GM19351 (cell line): Measurements from ENCODE around the gene SOHLH1.

Experiments used
- ATAC-seq: cut with Tn5 transposase; IDR thresholded peaks from one replicate; pipeline ENCODE4 v1.9.1; 2021; ENCODE audit warnings: mild to moderate bottlenecking, moderate library complexity; ENCODE audit not compliant: unreplicated experiment

The SOHLH1 gene

DNA sequence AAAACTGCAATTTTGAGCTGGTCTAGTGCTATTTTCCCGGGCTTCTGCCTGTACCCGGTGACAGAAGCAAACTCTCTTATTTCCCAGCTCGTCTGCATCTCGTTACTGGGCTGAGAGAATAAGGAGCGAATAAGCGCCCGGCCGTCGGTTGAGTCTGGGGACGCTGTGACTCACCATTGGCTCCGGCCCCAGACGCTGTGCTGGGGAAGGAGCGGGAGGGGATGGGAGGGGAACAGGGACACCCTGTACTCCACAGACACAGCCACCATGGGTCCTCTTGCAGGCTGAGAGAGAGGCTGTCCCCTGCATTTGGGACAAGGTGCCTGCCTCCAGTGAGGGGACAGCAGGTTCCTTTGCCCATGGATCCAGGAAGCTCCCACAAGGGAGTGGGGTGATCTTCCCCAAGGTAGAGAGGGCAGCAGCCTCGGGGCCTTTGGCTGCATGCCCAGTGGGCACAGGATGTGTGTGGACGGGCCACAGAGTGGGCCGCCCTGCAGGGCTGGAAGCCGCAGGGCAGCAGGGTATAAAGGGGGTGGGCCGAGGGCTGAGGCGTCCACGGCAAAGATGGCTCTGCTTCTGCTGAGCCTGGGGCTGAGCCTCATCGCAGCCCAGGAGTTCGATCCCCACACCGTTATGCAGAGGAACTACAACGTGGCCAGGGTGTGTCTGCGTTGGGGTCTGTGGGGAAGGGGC lies 36.4 kb downstream of the SOHLH1 start, which contains the start of gene LCN9:
Gene LCN9, plus strand, starts transcription at position 552 of the 693 bp plus-strand sequence. Its CDS starts 13 bp downstream, at position 565.
- no peak for ATAC-seq

DNA sequence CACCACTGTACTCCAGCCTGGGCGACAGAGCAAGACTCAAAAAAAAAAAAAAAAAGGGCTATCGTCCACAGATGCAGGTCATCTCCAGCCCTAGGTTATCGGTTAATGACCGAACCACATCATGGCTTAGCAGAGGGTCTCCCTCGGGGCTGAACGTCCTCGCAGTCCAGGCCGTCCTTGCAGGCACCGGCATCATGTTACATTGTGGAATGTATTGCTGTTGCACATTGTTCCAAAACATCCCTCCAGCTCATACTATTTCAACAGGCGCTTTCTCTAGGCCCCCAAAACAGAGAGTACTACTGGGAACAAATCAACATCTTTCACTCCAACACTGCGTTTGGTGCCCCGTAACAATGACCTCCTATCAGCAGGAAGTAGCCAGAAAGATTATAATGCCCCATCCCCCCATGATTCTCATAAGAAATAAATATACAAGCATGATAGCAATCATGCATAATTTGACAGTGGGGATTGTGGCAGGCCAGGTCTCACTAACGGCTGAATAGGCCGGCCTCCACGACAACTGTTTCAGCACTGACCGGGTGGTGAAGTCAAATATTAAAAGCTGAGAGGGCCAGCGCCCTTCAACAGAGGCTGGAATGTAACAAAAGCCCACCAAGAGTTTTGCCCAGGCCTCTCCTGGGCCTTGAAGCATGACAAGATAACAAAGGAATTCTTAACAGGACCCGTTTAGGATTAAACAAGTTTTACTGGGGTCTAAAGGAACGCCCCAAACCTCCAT lies 37.3 kb downstream of the SOHLH1 start:
- ATAC-seq, result no peak

DNA sequence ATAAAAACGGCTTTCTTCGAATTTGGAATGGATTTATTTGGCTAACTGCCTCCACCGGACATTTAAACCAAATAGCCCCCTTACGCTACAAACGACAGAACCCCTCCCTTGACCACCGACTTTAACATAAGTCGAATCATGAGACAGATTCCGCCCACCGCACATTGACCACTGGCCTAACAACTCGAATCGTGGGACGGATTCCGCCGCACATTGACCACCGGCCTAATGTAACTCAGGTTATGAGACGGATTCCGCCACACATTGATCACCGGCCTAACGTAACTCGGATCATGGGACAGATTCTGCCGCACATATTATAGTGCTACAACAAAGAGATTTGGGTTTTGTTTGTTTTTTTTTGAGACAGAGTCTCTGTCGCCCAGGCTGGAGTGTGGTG lies 38.9 kb downstream of the SOHLH1 start:
- no peak for ATAC-seq

DNA sequence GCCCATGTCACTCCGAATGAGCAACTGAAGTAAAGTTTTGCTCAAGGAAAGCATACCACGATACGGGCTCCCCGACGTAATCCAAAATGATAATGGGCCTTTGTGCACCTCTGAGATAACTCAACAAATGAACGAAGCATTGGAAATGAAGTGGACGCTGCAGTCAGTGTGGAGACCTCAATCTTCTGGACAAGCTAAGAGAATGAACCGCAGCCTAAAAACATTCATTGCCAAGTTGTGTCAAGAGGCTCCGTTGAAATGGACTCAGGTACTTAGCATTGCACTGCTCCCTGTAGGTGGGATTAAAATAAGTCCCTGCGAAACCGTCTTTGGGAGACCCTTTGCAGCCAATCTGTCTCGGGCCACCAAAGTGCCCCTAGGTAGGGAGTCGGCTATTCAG lies 40.0 kb downstream of the SOHLH1 start:
- ATAC-seq, result no peak

DNA sequence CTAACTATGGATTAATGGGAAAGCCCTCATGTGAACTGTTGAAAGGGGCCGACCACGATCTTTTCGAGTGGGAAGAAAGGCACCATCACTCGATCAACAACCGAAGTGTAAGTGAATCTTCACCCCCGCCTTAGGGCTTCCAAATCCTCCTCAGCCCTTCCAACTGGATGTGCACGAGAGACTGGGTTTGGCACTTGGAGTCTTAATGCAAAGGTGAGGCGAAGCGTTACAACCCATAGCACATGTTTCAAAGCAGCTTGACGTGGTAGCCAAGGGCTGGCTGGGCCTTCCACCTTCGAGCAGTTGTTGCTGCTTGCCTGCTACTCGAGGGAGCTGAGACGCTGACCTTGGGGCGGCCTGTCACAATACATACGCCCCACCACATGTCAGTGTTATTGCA lies 41.9 kb downstream of the SOHLH1 start:
- no peak for ATAC-seq

DNA sequence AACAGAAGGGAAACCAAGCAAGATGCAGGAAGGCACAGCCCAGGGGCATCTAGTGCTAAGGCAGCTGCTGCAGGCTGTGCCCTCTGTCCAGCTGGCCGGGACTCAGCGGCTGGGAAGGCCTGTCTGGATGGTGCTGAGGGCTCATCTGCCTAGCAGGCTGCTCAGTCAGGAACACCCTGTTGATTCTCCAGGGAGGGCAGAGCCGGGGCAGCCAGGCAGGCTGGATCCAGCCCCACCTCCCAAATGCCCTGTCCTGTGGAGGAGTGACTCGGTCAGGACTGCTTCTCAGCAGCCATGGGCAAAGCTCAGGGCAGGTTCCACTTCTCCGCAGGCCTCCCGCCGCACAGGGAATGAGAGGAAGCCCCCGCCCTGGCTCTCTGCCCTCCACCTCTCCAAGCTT lies 44.0 kb downstream of the SOHLH1 start:
- ATAC-seq, result no peak

DNA sequence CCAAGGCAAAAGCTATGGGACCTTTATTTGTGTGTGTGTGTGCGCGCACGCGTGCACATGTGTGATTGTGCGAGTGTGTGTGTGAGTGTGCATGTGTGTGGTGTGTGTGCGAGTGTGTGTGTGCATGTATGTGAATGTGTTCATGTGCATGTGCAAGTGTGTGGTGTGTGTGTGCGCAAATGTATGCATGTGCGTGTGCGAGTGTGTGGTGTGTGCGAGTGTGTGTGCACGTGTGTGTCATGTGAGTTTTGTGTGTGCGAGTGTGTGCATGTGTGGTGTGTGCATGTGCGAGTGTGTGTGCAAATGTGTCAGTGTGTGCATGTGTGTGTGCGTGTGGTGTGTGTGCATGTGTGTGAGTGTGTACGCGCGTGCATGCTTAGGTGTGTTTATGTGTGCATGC lies 48.9 kb downstream of the SOHLH1 start:
- no peak for ATAC-seq

DNA sequence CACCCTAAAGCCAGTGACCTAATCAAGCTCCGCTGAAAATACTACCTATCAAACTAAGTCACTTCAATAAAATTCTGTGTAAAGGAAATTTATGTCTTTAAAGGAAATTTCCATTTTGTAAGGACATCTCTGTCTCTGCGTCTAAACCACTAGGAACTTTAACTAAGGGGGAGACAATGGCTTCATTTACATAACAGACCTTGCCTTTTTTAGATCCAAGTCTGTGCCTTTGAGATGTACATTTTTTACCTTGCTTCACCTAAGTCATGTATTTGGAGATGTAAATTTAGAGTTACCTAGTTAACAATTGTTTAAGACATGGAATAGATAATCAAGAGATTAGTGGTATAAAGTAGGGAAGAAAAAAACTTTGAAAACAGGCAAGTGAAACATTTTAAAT lies 49.8 kb downstream of the SOHLH1 start:
- ATAC-seq, result no peak

DNA sequence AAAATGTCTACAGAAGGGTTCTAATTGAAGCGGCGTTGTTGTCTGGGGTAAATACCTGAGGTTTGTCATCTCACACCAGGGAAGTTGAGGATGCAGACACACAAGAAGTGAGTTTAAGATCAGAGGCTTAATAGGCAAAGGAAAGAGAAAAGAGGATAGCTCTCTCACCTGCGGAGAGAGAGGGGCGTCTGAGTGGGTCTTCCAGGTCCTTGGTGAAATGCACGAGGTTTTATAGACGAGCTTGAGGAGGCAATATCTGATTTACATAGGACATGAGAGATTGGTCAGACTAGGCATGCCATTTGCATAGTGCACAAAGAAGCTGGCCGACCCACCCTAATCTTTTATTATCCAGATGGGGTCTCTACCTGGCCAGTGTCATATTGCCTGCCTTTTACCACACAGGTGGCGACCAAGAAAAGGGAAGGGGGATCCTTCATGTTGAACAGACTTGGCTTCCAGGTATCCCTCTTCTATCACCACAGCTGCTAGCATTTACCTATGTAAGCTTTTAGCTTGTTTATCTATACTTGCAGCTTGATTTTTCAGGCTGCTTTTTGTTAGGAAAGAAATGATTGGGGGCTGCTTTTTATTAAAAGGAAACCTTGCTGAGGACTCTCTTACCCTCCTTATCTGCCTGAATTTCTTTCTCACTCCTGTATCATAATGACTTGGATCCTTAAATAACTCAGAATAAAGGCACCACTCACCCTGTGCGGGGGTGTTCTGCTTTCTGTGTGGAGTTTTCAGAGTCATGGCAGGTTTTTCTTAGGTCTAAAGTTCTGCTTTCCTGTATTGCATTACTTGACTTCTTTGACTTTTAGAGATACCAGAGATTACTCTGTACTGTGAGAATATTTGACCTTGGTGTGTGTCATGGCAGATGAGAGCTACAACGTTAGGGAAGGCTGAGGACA lies 50.5 kb downstream of the SOHLH1 start:
- ATAC-seq, result no peak

DNA sequence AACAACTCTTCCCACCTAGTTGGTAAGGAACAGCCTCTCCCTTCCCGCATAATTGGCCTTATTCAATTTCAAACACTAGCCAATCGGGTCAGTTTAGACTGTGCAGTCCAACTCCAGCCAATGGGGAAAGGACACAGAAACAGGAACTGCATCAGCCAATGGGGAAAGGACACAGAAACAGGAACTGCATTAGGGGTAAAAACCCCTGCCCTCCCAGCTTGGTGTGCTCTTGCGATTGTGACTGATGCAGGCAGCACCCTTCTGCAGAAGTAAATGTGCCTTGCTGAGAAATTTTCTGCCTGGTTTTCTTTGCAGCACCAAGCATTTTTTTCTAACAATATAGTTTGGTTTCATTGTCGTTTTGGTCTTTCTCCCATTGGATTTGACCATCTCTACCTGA lies 51.4 kb downstream of the SOHLH1 start:
- ATAC-seq, result no peak

DNA sequence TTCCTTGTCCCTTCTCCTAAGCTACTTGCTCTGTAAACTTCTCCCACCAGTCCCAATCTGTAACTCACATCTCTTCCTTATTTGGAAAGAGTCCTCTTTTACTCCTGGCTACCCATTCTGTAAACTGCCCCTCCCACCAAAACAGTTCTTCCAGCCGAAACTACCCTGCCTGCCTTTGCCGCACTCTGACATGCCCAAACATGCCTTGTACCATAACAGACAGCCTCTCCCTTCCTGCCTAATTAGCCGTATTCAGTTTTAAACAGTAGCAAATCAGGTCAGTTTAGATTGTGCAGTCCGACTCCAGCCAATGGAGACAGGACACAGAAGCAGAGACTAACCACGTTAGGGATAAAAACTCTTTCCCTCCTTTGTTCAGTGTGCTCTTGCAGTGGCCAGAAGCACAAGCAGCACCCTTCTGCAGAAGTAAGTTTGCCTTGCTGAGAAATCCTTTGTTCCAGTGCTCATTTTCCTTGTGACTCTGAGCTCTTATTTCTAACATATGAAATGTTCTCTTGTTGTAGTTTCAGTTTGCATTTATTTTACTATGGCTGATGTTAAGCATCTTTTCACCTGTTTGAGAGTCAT lies 54.6 kb downstream of the SOHLH1 start:
- no peak for ATAC-seq
